K562 (cell line): ENCODE results near the gene AK5. TPM values are rescaled to one million over a fixed set of nuclear protein-coding genes. Genes with fewer than 3 reads are reported as not detected.

ENCODE experiments used
- ATAC-seq: fragments of 200-7000 bp; cut with Tn5 transposase; 3 replicates; pipeline ENCODE4 v1.9.1; 2020; ENCODE audit warnings: moderate library complexity
- BruUV-seq: library from RNA; stranded (reverse); fragments of 400-500 nt; replicated peaks from 2 replicates; lab custom pipeline; 2021; lab: Mats Ljungman, UMichigan
- CTCF ChIA-PET: fragments of 300-600 bp; formaldehyde crosslinking; extraction: SDS; loops from one replicate; lab custom pipeline; 2021; ENCODE audit warnings: low intra/inter-chr PET ratio; lab: Yijun Ruan, JAX
- POLR2A ChIA-PET: fragments of 300-600, 350-650 bp; sonication (Branson Sonifier 250); formaldehyde crosslinking; extraction: SDS; loops from one replicate; lab custom pipeline; 2021; ENCODE audit warnings: antibody characterized with exemption, inconsistent platforms; lab: Yijun Ruan, JAX
- DNase-seq, 4 experiments: peaks; one replicate each; pipeline versions ENCODE4 v3.0.0 to v3.0.0-alpha.2; 2011 to 2018; ENCODE audit warnings: low spot score in 3 of 4, mixed read lengths in 3 of 4; ENCODE audit errors: extremely low read depth in 1 of 4
- FAIRE-seq: peaks from 2 replicates; lab custom pipeline; 2011; peaks lifted over from hg19 to GRCh38; lab: Jason Lieb, UNC
- H2AFZ ChIP-seq: 2 replicates; pipeline ENCODE4 v1.6.0; 2011; ENCODE audit warnings: low read depth, low read length, control low read depth, inconsistent platforms
- H3K27ac ChIP-seq: fragments of 200-600 bp; 3 replicates; pipeline ENCODE4 v1.8.0; 2011; ENCODE audit warnings: low read depth, mild to moderate bottlenecking, control low read depth, inconsistent platforms, low read length, moderate library complexity, mixed read lengths; ENCODE audit errors: extremely low read depth
- H3K27me3 ChIP-seq, 2 experiments: fragments of 300-600 bp in 1 of 2; 2 replicates in 1 of 2; 3 replicates in 1 of 2; pipeline versions ENCODE4 v1.6.0 to v1.8.0; 2011; ENCODE audit warnings: inconsistent platforms in 2 of 2, low read length in 2 of 2, mild to moderate bottlenecking in 1 of 2, mixed read lengths in 1 of 2, moderate library complexity in 1 of 2; ENCODE audit not compliant: control insufficient read depth in 2 of 2, insufficient read depth in 2 of 2
- H3K36me3 ChIP-seq: fragments of 300-600 bp; 3 replicates; pipeline ENCODE4 v1.8.0; 2011; ENCODE audit warnings: mild to moderate bottlenecking, low read length, inconsistent platforms; ENCODE audit not compliant: control insufficient read depth, insufficient read depth
- H3K4me1 ChIP-seq, 2 experiments: fragments of 200-600 bp in 1 of 2; replicated peaks in 1 of 2; 2 replicates in 1 of 2; 3 replicates in 1 of 2; pipeline versions ENCODE4 v1.5.1 to v1.8.0; 2011; ENCODE audit warnings: inconsistent platforms in 2 of 2, low read length in 2 of 2, mild to moderate bottlenecking in 1 of 2, mixed read lengths in 1 of 2, moderate library complexity in 1 of 2; ENCODE audit not compliant: control insufficient read depth in 2 of 2, insufficient read depth in 2 of 2
- H3K4me2 ChIP-seq: 2 replicates; pipeline ENCODE4 v1.6.1; 2011; ENCODE audit warnings: low read length, control low read depth, inconsistent platforms, mixed read lengths; ENCODE audit not compliant: insufficient read depth
- H3K4me3 ChIP-seq: fragments of 200-600 bp; sonication (generic), shearing (Covaris generic); 2 replicates; pipeline ENCODE4 v1.5.1; 2016; ENCODE audit warnings: control low read depth, inconsistent platforms
- H3K79me2 ChIP-seq: fragments of 200-600 bp; 3 replicates; pipeline ENCODE4 v1.8.0; 2011; ENCODE audit warnings: low read length, inconsistent platforms; ENCODE audit not compliant: control insufficient read depth, insufficient read depth
- H3K9ac ChIP-seq, 2 experiments: 2 replicates each; pipeline versions ENCODE4 v1.6.0 to v1.6.1; 2011; ENCODE audit warnings: low read depth in 2 of 2, low read length in 2 of 2, control low read depth in 1 of 2, inconsistent platforms in 1 of 2, mild to moderate bottlenecking in 1 of 2, mixed read lengths in 1 of 2; ENCODE audit not compliant: insufficient read depth in 1 of 2
- H3K9me1 ChIP-seq: one replicate; pipeline ENCODE4 v1.6.0; 2011; ENCODE audit warnings: inconsistent platforms, mild to moderate bottlenecking, low read length, moderate library complexity; ENCODE audit not compliant: control insufficient read depth, insufficient read depth
- H3K9me3 ChIP-seq: replicated peaks from 2 replicates; pipeline ENCODE4 v1.5.1; 2011; ENCODE audit warnings: low read depth, low read length, inconsistent platforms; ENCODE audit not compliant: control insufficient read depth, insufficient read depth
- H4K20me1 ChIP-seq: replicated peaks from 2 replicates; pipeline ENCODE4 v1.6.1; 2011; ENCODE audit warnings: low read length, inconsistent platforms, mixed read lengths; ENCODE audit not compliant: control insufficient read depth, insufficient read depth
- CAMTA2 ChIP-seq: fragments of 250-450 bp; sonication (Bioruptor Pico); conservative IDR thresholded peaks from 2 replicates; pipeline ENCODE4 v1.5.1; 2022
- CBFA2T2 ChIP-seq: fragments of 450-650 bp; conservative IDR thresholded peaks from 2 replicates; pipeline ENCODE4 v1.6.1; 2017; ENCODE audit warnings: mild to moderate bottlenecking
- CBFA2T3 ChIP-seq: fragments of 450-650 bp; IDR thresholded peaks from 2 replicates; pipeline ENCODE4 v1.6.1; 2017
- CEBPB ChIP-seq: fragments of 450-650 bp; IDR thresholded peaks from 2 replicates; pipeline ENCODE4 v1.6.1; 2016; ENCODE audit warnings: missing genetic modification characterization, missing compliant biosample characterization
- CEBPG ChIP-seq, 3 experiments: fragments of 200-800 bp in 1 of 3; sonication (Bioruptor generic) in 1 of 3; sonication (generic) in 1 of 3; formaldehyde crosslinking in 1 of 3; IDR thresholded peaks in 2 of 3; conservative IDR thresholded peaks in 1 of 3; 2 replicates each; pipeline versions ENCODE4 v1.6.1 to v1.8.0; 2016 to 2022; ENCODE audit warnings: missing compliant biosample characterization in 2 of 3, missing genetic modification characterization in 2 of 3, mild to moderate bottlenecking in 1 of 3, missing genetic modification reagents in 1 of 3
- CREM ChIP-seq: IDR thresholded peaks from 2 replicates; pipeline ENCODE4 v1.6.1; 2014; ENCODE audit warnings: antibody characterized with exemption, low read depth
- WGBS: fragments of 100-300 bp; shearing (Covaris generic); methylation state at CpG from one replicate; pipeline ENCODE4 v1.1.6; 2016; ENCODE audit warnings: low coverage, mixed read lengths; ENCODE audit not compliant: insufficient coverage; ENCODE audit errors: missing lambda C conversion rate; 5-methylcytosine and 5-hydroxymethylcytosine counted together
- in situ Hi-C: fragments of 300-500 bp; cut with MboI; formaldehyde crosslinking; loops from 4 replicates; pipeline ENCODE4 v1.15.0; 2018; ENCODE audit warnings: inconsistent platforms, mixed read lengths
- intact Hi-C: fragments of 100-400 bp; cut with micrococcal nuclease; formaldehyde crosslinking; loops from 2 replicates; pipeline ENCODE4 v1.14.2; 2022
- polyA plus RNA-seq, 8 experiments: library from polyadenylated mRNA; depleted of rRNA in 4 of 8; stranded (reverse) in 5 of 8; unstranded in 3 of 8; fragments of >200 nt; fragmentation: Nextera tagmentation in 2 of 8; fragmentation: Illumina TruSeq in 1 of 8; extraction: Ambion mirVana in 2 of 8; extraction: Trizol in 1 of 8; gene quantifications; 2 replicates each; pipeline versions ENCODE4 v1.2.1 to v1.2.3, GENCODE V29; 2011 to 2014; ENCODE audit warnings: inconsistent platforms in 1 of 8, missing spikeins in 1 of 8
- total RNA-seq, 7 experiments: library from RNA; depleted of rRNA in 6 of 7; stranded (reverse); fragments of >200 nt in 6 of 7; fragmentation: Illumina TruSeq in 2 of 7; extraction: Trizol in 2 of 7; gene quantifications; 2 replicates each; pipeline versions ENCODE4 v1.2.1 to v1.2.3, GENCODE V29; 2011 to 2021; ENCODE audit warnings: low replicate concordance in 1 of 7

The AK5 gene
- total and polyA plus RNA-seq, 9 of the 15 experiments (the other 6 are each of a cell fraction or from before 2014, with no cell fraction given): 0.06 TPM; not detected in 8

DNA sequence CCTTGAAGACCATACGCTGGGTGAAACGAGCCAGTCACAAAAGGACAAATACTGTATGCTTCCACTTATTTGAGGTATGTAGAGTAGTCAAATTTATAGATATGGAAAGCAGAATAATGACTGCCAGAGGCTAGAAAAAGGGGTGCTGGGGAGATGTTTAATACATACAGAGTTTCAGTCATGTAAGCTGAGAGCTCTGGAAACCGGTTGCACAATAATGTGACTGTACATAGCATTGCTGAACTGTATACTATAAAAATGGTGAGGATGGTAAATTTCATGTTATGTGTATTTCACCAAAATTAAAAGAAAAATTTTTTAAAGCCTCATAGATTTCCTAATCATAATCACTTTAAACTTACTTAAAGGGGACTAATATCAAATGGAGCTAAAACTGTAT lies 289.8 kb downstream of the AK5 start:
- no peaks in the 10 kb centered on the region for H3K9me3 ChIP-seq
- no peak overlapping the region for H3K4me3 ChIP-seq
- no peaks in the 10 kb centered on the region for H3K9me1 ChIP-seq
- H3K4me1 ChIP-seq: no peaks in the 10 kb centered on the region
- H3K9ac ChIP-seq: no peak overlapping the region
- no peaks in the 10 kb centered on the region for H3K27me3 ChIP-seq
- no peak overlapping the region for H3K27ac ChIP-seq
- intact Hi-C loops (no loop called here), in situ Hi-C loops (no loop called here)
- no peaks in the 10 kb centered on the region for H3K79me2 ChIP-seq
- DNase-seq (no peak), FAIRE-seq (no peak)
- CTCF ChIA-PET: no interaction called here
- no peak for TF ChIP-seq CBFA2T3
- TF ChIP-seq CEBPG (CRISPR knock-in tag; IDR thresholded peaks at IDR 0.05): no peak
- 0 out of 4 replicates have a peak, but pooled peaks of 1 of the 2 experiments have one; percentile 6 for TF ChIP-seq CEBPG (tag; conservative IDR thresholded peaks at IDR 0.05 in 1 of 2, IDR thresholded peaks at IDR 0.05 in 1 of 2)
- no peak for TF ChIP-seq CREM
- TF ChIP-seq, all 486 proteins: peak for 1
- 92% methylated on average over 3 of the region's 3 CpGs for WGBS
- POLR2A ChIA-PET: no interaction called here
- no peaks in the 10 kb centered on the region for H4K20me1 ChIP-seq
- ATAC-seq: no peak
- no peak overlapping the region for H3K4me2 ChIP-seq
- no peak overlapping the region for H2AFZ ChIP-seq
- BruUV-seq: no TSS peak
- peaks cover 70% of the 10 kb centered on the region for H3K36me3 ChIP-seq

DNA sequence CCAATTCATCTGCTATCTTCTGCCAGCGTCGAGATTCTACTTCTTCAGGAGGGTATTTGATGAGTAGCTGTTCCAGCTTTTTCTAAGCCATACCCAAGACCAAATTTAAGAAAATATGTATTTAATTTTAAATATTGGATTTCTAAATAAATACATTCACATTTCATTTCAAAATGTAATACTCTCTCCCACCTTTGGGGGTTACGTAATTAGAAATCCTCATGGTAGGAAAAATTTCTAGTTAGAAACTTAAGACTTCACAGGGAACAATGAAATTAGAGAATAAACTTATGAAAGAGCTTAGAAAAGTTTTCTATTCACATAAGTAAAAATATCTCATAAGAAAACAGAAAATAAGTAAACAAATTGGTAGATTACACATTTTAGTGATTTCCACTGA lies 297.7 kb downstream of the AK5 start:
- POLR2A ChIA-PET: interaction anchor here (1.1 to 1.5 kb wide), 2 partner anchors 9 to 10 kb away, joined by 3 read pairs; no protein-coding TSS in a partner anchor

More for the DNA sequence above, 297.7 kb downstream of the AK5 start:
- no peak overlapping the region for H3K4me2 ChIP-seq
- FAIRE-seq (no peak), ATAC-seq (no peak), DNase-seq (no peak)
- H3K36me3 ChIP-seq: peaks cover 72% of the 10 kb centered on the region
- no peak overlapping the region for H3K9ac ChIP-seq
- 98% methylated on average over 3 of the region's 3 CpGs for WGBS
- in situ Hi-C loops: no loop called here
- intact Hi-C loops: no loop called here
- no peaks in the 10 kb centered on the region for H3K79me2 ChIP-seq
- H3K9me3 ChIP-seq: no peaks in the 10 kb centered on the region
- TF ChIP-seq CBFA2T2 (no peak), CEBPB (tag) (0 out of 2 replicates have a peak, but pooled peaks have one; percentile 18), CAMTA2 (no peak)
- BruUV-seq: no TSS peak
- H3K4me3 ChIP-seq: no peak overlapping the region
- H2AFZ ChIP-seq: no peak overlapping the region
- H3K27me3 ChIP-seq: no peaks in the 10 kb centered on the region
- H3K27ac ChIP-seq: no peak overlapping the region
- H3K9me1 ChIP-seq: no peaks in the 10 kb centered on the region
- CTCF ChIA-PET: no interaction called here
- no peaks in the 10 kb centered on the region for H4K20me1 ChIP-seq
- no peaks in the 10 kb centered on the region for H3K4me1 ChIP-seq
